NCI-H146 treated with DMSO at 0.1 percent for 48 hours (cell line): ENCODE measurements around the gene SPSB4.
"Not testable (repeated sequence)": the region's sequence is repeated elsewhere in the genome, so short reads cannot be mapped to it uniquely, and the experiment has no call there.

Experiments
- DNase-seq: peaks from one replicate; lab custom pipeline; 2025; ENCODE audit not compliant: unreplicated experiment; lab: John Stamatoyannopoulos, UW

Gene SPSB4

DNA sequence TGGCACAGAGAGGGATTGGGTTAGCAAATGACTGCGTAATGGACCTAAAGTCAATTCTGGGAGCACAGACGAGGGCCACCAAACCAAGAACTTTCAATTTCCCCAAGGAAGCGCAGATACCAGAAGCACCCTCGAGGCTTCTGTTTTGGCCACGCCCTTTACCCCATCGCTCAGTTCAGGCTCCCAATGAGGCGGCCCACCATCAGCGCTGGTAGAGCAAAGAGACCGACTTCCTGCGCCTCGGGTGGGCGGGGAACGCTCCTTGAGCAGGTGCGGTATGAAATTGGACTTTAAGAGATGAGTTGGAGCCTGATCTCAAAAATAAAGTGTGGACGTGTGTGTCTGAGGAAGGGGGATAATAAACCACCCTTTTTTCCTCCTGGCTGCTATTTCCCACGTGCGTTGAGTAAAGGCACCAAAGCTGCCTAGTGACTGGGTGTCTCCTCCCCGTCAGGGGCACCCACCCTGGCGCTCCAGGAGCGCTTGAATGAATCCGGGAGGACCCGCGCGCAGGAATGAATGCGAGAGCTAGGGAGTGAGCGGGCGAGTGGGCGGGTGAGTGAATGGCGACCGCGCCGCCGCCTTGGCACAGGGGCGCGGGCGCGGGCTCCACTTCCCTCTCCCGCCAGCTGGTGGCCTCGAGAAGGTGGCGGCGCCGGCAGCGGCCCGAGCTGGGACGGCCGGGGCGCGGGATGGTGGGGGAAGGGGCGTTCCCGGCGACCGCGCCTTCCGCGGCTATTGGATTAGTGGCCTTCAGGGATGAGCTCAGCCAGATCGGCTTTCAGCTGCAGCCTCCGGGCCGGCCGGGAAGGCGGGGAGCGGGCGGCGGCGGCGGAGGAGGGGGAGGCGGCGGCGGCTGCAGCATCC is at the start of gene SPSB4:
TSS of gene SPSB4 (plus strand) at position 772 of the 867 bp plus-strand sequence. CDS start 14,758 bp downstream, outside the sequence.
- peak; percentile 81 for DNase-seq

DNA sequence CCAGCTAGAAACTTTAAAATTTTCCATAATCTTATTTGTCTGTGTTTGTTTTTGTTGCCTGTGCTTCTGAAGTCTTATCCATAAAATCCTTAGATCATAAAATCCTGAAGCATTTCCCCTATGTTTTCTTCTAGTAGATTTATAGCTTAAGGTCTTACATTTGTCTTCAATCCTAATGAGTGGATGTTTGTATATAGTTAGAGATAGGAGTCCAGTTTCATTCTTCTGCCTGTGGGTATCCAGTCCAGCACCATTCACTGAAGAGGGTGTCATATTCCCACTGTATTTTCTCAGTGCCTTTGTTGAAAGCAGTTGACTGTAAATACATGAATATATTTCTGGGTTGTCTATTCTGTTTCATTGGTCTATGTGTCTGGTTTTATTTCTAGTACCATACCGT is 44.8 kb upstream of the SPSB4 start:
- DNase-seq: no peak

DNA sequence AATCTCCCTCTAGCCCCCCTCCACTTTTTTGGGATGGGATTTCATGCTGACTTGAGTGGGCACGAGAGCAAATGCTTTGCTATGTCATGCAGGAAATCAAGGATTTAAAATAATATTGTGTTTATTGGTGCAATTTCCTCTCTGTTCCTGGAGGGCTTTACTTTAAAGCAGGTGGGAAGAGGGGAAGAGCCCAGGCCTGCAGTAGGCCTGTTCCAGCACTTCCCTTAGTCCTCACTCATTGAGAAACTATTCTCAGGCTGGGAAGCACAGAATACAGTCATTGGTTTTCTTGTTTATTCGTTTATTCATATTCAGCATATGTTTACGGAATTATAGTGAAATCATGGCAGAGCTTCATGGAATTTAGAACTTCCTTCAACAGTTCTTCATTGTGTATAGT is 41.7 kb upstream of the SPSB4 start:
- no peak for DNase-seq

DNA sequence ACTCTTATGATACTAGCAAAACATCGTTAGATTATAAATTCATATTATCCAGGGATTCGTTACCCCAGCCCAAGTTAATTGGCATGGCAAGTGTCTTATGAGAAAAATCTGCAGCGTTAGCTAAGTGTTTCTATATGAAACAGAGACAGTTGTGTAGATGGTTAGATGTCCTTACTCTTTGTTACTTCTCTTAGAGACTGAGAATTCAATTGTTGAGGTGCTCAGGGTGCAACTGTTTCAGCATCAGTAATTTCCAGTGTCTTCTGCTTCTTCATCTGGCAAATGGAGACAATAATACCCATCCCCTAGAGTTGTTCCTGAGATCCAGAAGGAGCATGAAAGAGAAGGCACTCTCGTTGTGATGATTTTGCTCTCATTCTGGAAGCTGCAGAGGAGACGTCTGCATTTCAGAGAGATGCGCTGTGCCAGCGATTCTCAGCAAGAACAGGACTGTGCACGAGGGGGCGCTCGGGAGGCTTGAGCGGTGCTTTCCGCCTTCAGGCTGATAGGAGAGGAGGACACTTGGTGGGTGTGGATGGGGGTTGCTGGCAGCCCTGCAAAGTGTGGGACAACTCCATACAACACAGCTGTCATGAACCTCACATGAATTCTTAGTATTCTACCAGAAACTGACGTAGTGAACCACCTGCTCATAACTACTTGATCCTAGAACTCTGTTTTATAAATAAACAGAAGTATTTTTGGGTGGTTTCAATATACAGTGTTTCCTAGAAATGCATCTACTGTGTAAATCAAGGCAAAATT is 39.7 kb upstream of the SPSB4 start:
- DNase-seq: peak; percentile 76

DNA sequence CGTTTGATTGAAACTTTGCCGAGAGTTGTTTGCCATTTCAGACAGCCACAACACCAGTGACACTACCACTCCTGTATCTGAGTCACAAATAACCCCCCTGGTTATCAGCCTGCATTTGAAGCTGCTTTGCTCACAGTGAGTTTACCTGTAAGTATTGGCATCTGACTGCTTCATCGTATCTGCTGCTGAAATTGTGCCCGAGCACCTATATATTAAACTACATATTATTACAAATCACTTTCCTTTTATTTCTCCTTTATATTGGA is 39.2 kb upstream of the SPSB4 start:
- DNase-seq: no peak

DNA sequence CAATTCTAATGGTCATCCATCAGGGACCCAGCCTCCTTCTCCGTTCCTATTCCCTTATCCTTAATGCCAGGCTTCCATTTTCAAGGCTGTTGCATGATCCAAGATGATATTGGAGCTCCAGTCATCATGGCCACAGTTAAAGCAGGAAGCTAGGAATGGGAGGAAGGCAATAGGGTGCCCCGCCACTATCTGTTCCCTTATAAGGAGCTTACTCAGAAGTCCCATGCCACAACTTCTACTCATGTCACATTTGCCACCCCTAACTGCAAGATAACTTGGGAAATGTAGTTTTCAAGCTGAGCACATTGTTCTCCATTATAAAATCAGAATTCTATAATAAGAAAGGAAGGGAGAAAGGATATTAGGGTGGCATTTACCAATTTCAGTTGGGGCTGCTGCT is 38.6 kb upstream of the SPSB4 start:
- peak; percentile 51 for DNase-seq

DNA sequence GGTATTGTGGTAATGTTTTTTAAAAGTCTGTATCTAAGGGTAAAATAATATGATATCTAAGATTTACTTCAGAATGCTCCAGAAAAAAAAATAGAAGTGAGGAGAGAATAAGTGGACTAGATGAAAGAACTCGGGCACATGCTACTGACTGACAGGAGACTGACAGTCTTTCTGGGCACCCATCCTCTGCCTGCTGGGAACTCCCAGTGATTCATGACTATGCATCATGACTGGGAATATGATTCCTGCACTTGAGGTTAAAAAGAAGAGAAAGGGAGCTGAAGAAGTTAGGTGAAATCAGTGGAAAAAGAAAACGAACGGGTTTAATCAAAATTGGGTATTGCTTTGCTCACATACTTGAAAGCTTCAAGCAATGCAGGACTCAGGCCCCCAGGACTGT is 35.7 kb upstream of the SPSB4 start:
- no peak for DNase-seq

DNA sequence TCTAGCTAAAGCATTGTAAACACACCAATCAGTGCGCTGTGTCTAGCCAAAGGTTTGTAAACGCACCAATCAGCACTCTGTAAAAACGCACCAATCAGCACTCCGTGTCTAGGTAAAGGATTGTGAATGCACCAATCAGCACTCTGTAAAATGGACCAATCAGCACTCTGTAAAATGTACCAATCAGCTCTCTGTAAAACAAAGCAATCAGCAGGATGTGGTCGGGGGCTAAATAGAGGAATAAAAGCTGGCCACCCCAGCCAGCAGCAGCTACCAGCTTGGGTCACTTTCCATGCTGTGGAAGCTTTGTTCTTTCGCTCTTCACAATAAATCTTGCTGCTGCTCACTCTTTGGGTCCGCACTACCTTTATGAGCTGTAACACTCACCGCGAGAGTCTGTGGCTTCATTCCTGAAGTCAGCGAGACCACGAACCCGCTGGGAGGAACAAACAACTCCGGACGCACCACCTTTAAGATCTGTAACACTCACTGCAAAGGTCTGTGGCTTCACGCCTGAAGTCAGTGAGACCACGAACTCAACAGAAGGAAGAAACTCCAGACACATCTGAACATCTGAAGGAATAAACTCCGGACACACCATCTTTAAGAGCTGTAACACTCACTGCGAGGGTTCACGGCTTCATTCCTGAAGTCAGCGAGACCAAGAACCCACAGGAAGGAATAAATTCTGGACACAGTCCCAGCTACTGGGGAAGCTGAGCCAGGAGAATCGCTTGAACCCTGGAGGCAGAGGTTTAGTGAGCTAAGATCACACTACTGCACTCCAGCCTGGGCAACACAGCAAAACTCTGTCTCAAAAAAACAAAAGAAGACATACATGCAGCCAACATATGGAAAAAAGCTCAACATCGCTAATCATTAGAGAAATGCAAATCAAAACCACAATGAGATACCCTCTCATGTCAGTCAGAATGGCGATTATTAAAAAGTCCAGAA is 33.5 kb upstream of the SPSB4 start:
- not testable (repeated sequence) for DNase-seq

DNA sequence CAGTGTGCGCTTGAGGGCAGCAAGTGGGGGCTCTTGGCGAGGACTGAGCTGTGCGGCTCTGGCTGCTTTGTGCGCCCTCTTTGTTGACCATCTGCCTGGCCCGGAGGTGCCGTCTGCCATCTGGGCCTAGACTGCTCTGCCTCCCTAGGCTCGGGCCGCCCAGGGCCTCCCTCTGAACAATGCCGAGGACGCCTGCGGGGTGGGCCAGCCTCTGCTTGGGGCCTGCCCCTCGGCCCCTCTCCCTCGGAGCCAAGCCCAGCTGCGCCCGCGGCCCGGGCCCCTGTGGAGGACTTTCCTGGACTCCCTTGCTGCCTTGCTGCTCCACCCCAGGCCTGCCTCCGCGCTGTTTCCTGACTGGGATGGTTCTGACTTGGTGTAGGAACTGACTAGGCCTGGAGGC is 31.9 kb upstream of the SPSB4 start:
- no peak for DNase-seq

DNA sequence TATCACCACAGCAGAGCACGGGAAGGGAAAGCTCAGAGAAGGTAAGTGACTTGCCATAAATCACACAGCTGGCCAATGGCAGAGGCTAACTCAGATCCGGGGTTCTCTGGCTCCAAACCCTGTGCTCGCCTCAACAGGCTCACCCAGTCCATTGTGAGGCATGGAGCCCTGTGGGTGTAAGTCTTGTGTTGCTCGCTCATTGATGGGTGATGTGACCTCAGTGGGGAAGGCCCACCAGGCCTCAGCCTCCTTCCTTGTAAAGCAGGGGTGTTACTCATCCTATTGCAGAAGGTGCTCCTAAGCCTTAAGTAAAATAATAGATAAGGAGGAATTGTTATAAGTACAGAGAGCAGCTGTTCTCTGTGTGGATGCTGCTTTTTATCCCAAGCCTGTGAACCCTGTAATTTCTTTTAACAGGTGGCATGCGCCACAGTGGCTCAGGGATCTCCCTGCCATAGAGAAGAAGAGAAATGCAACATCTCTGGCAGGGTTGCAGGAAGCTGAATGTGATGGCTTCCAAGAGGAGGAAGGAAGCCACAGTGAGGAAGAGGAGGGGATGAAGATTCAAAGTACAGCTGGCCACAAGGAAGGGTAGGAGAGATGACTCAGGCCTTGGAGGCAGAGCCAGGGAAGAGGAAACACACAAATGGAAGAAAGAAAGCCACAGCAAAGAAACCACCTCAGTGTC is 30.9 kb upstream of the SPSB4 start:
- DNase-seq: no peak

DNA sequence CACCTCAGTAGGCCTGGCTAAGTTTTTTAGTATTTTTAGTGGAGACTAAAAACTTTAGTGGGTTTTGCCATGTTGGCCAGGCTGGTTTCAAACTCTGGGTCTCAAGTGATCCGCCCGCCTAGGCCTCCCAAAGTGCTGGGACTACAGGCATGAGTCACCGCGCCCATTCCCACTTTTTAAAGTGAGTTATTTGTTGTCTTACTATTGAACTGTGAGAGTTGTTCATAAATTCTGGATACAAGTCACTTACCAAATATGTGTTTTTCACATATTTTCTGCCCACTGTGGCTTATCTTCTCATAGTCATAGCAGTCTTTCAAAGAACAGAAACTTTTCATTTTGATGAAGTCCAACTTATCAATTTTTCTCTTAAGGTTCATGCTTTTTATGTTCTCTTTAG is 29.9 kb upstream of the SPSB4 start:
- DNase-seq: no peak

DNA sequence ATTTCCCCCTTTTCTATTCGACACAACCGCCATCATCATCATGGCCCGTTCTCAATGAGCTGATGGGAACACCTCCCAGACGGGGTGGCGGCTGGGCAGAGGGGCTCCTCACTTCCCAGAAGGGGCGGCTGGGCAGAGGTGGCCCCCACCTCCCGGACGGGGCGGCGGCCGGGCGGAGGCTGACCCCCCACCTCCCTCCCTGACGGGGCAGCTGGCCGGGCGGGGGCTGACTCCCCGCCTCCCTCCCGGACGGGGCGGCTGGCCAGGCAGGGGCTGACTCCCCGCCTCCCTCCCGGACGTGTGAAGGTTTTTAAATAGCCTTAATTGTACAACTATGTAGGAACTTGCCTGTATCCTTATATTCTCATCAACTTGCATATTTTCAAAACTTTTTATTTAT is 20.9 kb upstream of the SPSB4 start:
- no peak for DNase-seq

DNA sequence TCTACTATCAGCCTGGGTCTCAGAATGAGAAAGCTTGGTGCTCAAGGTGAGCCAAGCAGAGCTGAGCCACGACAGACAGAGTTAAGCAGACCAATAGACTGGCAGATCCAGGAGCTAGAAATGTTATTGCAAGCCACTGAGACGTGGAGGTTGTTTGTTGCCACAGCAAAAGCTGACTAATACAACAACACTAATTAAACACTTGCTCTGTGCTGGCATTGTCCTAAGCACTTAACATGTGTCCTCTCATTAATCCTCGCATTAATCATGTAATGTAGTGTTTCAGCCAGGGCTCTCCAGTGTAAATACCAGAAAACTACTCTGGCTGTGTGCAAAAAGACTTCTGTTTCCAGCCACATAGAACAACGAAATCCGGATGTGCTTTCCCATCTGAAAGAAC is 11.6 kb upstream of the SPSB4 start:
- no peak for DNase-seq

DNA sequence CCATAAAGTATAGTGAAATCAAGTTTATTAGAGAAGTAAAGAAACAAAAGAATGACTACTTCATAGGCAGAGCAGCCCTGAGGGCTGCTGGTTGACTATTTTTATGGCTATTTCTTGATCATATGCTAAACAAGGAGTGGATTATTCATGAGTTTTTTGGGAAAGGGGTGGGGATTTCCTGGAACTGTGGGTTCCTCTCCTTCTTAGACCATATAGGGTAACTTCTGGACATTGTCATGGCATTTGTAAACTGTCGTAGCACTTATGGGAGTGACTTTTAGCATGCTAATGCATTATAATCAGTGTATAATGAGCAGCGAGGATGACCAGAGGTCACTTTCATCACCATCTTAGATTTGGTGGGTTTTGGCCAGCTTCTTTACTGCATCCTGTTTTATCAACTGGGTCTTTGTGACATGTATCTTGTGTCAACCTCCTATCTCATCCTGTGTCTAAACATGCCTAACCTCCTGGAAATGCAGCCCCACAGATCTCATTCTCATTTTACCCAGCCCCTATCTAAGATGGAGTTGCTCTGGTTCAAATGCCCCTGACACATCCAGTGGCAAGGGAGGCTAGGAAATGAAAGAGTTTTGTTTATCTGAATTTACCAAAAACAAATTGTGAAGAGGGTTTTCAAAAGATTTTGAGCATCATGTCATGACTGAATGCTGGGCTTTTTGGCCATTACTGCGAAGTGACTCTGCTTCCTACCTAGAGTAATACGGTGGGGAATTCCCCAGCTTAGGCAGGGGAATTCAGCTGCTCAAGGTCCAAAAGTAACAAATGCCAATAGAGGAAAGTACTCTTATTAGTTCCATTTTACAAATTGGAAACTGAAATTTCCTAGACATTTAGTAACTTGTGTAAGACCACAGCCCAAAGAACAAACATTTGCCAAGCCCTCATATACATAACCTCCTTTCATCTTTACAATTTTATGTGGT is 6.2 kb upstream of the SPSB4 start:
- no peak for DNase-seq

DNA sequence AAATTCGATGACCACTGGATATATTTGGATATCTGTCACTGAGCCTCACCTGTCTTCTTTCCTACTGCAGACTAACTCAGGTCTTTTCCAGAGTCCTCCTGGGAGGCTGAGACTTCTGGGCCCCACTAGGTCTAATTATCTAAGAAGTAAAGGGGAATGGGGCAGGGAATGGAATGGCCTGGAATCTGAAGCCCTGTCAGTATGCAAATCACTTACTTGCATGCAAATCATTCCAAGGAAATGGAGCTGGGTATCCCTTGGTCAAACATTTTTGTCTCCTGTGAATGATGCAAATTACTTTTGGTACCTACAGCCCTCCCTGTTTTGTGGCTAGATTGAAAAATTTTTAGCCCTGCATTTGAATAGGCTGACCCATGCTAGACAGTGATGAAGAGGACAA is 5.3 kb upstream of the SPSB4 start:
- DNase-seq: no peak

DNA sequence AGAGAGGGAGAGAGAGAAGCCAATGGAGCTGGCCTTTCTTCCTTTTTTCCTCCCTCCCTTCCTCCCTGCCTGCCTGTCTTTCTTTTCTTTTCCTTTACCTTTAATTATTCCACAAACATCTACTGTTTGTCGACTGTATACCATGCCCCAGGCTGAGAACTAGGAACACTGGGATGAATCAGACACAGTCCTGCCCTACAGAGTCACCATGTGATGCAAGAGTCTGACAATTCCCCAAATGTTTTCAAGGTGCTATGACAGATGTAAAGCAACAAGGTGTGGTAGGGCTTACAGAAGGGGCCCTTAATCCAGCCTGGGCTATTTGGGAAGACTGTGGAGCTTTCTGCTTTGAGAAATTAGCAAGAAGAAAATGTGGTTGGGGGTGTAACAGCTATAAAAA is 4.0 kb upstream of the SPSB4 start:
- no peak for DNase-seq

DNA sequence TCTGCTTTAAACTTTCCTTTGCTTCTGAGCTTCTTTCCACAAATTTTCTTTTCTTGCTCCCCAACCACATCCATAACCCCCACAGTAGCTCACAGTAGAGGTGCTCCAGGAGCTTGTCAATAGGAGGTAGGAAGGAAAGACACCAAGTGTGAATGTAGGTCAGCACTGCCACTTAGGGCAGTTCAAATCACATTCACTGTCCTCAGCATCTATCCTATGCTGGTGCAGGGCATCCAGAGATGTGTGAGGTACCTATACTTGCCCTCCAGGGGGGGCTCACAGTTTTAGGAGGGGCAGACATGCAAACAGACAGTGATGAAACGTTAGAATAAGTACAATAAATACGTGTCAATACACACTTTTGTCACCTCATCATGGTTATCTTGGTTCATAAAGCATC is 1.5 kb upstream of the SPSB4 start:
- peak; percentile 19 for DNase-seq

DNA sequence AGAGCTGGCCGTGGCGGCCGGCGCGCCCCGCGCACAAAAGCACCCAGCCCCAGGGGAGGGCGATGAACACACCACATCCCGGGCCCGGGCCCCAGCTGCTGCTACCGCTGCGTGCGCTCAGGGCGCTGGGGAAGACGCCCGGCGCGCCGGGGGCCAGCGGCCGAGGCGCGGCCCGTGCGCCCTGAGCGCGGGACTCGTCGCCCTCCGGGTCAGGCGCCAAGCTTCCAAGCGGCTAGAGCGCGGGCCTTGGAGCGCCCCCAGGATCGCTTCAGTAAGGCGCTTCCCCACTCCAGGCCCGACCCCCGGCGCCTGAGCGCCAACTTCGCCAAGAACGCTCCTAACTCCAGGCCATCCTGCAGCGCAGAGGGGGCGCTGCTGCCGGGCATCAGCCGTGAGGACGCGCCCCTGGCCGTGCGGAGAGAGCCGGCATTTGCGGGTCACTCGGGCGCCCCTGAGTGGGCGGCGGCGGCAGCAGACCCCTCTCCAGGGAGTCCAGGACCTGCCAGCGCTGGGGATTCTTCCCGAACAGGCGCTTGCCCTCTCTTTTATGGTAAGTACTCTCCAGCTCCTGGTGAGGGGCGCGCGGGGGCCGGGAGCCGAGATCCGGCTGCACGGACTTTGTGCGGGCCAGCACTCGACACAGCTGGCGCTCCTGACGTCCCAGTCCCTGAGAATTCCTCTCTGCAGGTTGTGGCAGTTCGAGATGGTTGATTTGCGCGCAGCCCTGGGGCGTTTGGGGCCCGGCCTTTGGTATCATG is 475 bp downstream of the SPSB4 start:
- peak; percentile 37 for DNase-seq
